Measurements from ENCODE around the gene GLCCI1. TPM values are rescaled to one million over a fixed set of nuclear protein-coding genes. Genes with fewer than 3 reads are reported as not detected.
A peak's percentile ranks its signal among the peaks of the same experiment; 100 is the strongest.
"Not testable (repeated sequence)": the region's sequence is repeated elsewhere in the genome, so short reads cannot be mapped to it uniquely, and the experiment has no call there.

Gene GLCCI1
- total RNA-seq, 2 experiments from 2014 or later, result 12.9 to 13.3 TPM

DNA sequence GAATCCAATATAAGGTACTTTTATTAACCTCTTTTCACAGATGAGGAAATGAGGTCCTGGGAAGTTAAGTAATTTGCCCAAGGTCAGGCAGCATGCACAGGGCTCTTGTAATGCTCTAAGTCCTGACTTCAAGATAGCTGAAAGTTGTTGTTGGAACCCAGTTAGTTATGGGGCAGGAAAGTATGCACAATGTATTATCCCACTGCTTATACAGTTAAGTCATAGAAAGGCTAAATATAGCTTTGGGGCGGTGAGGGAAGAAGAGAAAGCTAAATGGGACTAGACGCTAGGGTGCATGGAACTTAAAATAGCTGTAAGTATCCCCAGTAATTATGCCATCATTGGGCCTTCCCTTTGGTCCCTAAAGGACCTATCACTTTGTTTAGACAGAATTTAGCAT is 9.2 kb downstream of the GLCCI1 start:
- H3K4me3 Mint-ChIP-seq, result no peak overlapping the region
- H3K27ac Mint-ChIP-seq, result no peak overlapping the region
- CTCF ChIA-PET, result interaction anchor here (1.0 to 1.7 kb wide), 2 partner anchors 12 to 200 kb away, joined by 3 read pairs; no protein-coding TSS in a partner anchor
- H3K36me3 Mint-ChIP-seq (ENCODE audit: low read depth), result no peaks in the 10 kb centered on the region
- H3K4me1 Mint-ChIP-seq (ENCODE audit: low read depth), result peaks cover 62% of the 10 kb centered on the region
- no peak for DNase-seq
- no peaks in the 10 kb centered on the region for H3K27me3 Mint-ChIP-seq (ENCODE audit: low read depth)
- intact Hi-C loops (cut with micrococcal nuclease), result no loop called here
- no peaks in the 10 kb centered on the region for H3K9me3 Mint-ChIP-seq

DNA sequence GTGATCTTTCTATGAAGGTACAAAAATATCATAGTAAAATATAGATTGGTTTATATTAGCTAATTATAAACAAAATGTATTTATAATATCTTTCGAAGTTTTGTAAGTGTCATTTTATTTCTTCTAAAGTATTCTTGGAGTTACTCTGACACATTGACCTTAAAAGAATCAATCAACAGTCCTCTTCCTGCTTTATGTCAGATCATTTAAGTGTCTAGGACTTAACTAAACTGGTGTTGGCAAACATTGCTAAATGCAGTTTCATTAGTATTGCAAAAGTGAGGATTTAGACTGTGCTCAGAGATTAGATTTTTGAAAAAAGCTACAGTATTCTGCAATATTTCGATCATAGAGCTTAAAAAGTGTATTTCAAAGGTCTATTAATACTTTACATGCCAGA is 10.3 kb downstream of the GLCCI1 start:
- peaks cover 57% of the 10 kb centered on the region for H3K4me1 Mint-ChIP-seq (ENCODE audit: low read depth)
- no peak for DNase-seq
- no peaks in the 10 kb centered on the region for H3K9me3 Mint-ChIP-seq
- no peaks in the 10 kb centered on the region for H3K36me3 Mint-ChIP-seq (ENCODE audit: low read depth)
- intact Hi-C loops (cut with micrococcal nuclease), result loop anchor here (1.0 kb wide), 1 partner anchor 9 kb away; no protein-coding TSS in a partner anchor
- H3K27ac Mint-ChIP-seq, result no peak overlapping the region
- CTCF ChIA-PET, result no interaction called here
- H3K4me3 Mint-ChIP-seq, result no peak overlapping the region
- no peaks in the 10 kb centered on the region for H3K27me3 Mint-ChIP-seq (ENCODE audit: low read depth)

DNA sequence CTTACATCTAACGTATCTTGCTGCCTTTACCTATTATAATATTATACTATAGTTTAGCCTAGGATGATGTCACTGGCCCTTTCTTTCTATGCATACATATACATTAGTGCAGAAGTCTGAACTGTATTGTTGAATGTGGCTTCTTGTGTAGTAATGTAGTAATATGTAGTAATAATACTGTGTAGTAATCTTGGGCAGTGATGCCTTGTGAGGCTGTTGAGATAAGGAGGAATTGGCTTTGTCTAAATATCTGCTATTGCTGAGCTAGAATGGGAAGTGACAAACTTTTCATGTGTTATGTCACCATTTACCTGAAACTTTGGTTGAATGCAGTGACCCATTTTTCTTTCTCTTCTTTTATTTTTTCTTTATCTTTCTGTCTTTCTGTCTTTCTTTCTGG is 11.0 kb downstream of the GLCCI1 start:
- H3K27ac Mint-ChIP-seq, result no peak overlapping the region

DNA sequence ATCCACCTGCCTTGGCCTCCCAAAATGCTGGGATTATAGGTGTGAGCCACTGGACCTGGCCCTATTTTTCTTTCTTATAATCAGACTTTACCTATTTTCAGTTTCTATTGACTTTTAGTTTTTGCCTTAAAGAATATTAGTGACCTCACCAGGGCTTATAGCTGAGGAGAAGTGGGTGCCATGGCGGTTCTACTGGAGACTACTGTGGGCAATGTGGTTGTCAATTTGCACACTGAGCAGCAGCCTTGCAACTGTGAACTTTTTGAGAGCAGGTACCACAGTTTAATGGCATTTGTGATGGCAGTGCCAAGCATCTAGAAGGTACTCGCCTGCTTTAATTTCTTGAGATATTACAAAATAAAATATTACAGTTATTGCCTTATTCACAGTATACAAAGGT is 11.5 kb downstream of the GLCCI1 start:
- peaks cover 55% of the 10 kb centered on the region for H3K4me1 Mint-ChIP-seq (ENCODE audit: low read depth)
- H3K36me3 Mint-ChIP-seq (ENCODE audit: low read depth), result no peaks in the 10 kb centered on the region
- H3K4me3 Mint-ChIP-seq, result no peak overlapping the region
- no peak overlapping the region for H3K27ac Mint-ChIP-seq
- H3K9me3 Mint-ChIP-seq, result no peaks in the 10 kb centered on the region
- intact Hi-C loops (cut with micrococcal nuclease), result no loop called here
- CTCF ChIA-PET, result no interaction called here
- no peaks in the 10 kb centered on the region for H3K27me3 Mint-ChIP-seq (ENCODE audit: low read depth)
- no peak for DNase-seq

More for the DNA sequence above, 11.0 kb downstream of the GLCCI1 start:
- Mint-ChIP-seq H3K4me1 (ENCODE audit: low read depth) (peaks cover 54% of the 10 kb centered on the region), H3K27me3 (ENCODE audit: low read depth) (no peaks in the 10 kb centered on the region), H3K4me3 (no peak overlapping the region), H3K9me3 (no peaks in the 10 kb centered on the region), H3K36me3 (ENCODE audit: low read depth) (no peaks in the 10 kb centered on the region)
- CTCF ChIA-PET, result no interaction called here
- DNase-seq, result no peak
- intact Hi-C loops (cut with micrococcal nuclease), result loop anchor here (1.0 kb wide), 1 partner anchor 9 kb away; no protein-coding TSS in a partner anchor

DNA sequence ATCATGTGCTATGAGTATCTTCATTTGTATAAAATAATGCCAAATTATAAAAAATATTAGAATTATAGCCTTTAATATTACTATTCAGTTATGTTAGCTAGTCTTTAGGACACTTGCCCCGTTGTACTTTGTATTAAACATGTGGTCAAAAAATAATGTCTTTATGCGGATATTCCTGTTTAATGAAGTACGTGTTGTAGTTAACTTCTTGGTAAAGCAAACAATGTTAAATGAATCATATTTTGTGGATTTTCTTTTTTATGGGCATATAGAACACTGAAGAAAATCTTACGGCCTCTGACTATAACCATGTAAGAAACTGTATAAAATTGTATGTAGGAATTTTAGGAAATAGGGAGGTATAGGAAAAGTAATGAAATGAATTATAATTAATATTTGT is 14.3 kb downstream of the GLCCI1 start:
- Mint-ChIP-seq H3K27me3 (ENCODE audit: low read depth) (no peaks in the 10 kb centered on the region), H3K4me3 (no peak overlapping the region), H3K36me3 (ENCODE audit: low read depth) (no peaks in the 10 kb centered on the region), H3K4me1 (ENCODE audit: low read depth) (peaks cover 44% of the 10 kb centered on the region), H3K9me3 (no peaks in the 10 kb centered on the region), H3K27ac (no peak overlapping the region)
- CTCF ChIA-PET, result interaction anchor here (0.5 kb wide), 1 partner anchor 144 kb away, joined by 5 read pairs; no protein-coding TSS in a partner anchor
- intact Hi-C loops (cut with micrococcal nuclease), result no loop called here
- DNase-seq, result no peak

DNA sequence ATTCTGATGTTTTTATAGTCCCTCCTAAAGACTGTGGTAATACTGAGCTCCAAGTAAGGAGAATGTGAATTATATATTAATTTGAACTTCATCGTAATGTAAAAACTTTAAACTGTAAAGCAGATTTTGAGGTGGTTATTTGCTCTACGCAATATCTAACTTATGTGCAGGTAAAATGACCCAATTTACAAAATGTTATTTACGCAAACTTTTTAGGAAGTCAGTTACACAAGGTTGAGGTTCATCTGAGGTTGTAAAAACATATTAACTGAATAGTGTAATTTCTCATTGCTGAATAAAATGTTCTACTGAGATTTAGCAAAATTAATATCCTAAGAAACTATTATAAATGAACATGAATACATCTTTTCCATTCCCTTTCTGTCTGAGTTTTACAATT is 15.8 kb downstream of the GLCCI1 start:
- Mint-ChIP-seq H3K36me3 (ENCODE audit: low read depth) (no peaks in the 10 kb centered on the region), H3K27ac (no peak overlapping the region), H3K4me1 (ENCODE audit: low read depth) (peaks cover 54% of the 10 kb centered on the region), H3K9me3 (no peaks in the 10 kb centered on the region), H3K27me3 (ENCODE audit: low read depth) (no peaks in the 10 kb centered on the region), H3K4me3 (no peak overlapping the region)
- CTCF ChIA-PET, result interaction anchor here (1.1 kb wide), 1 partner anchor 9 kb away, joined by 4 read pairs; no protein-coding TSS in a partner anchor
- intact Hi-C loops (cut with micrococcal nuclease), result no loop called here
- DNase-seq, result no peak

DNA sequence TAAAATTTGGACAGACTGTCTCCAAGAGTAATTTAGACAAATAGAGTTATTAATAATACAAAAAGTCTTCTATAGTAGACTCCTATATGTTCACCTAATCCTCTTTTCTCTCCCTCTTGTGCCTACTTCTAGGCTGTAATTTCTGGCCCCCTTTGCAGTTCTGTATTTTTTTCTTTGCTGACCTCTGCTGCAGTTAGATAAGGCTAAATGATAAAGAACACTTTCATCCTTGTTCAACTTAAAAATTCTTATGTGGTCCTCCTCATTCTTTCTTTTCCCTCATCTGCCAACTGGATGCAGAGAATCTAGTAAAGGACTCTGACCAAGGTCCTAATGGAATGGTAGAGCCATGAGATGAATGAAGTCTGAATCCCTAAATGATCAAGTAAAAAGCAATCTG is 20.1 kb downstream of the GLCCI1 start:
- Mint-ChIP-seq H3K27me3 (ENCODE audit: low read depth) (no peaks in the 10 kb centered on the region), H3K36me3 (ENCODE audit: low read depth) (peaks cover 14% of the 10 kb centered on the region), H3K27ac (no peak overlapping the region), H3K4me3 (no peak overlapping the region), H3K4me1 (ENCODE audit: low read depth) (peaks cover 41% of the 10 kb centered on the region), H3K9me3 (peaks cover 13% of the 10 kb centered on the region)
- intact Hi-C loops (cut with micrococcal nuclease), result no loop called here
- DNase-seq, result no peak
- CTCF ChIA-PET, result interaction anchor here (1.3 kb wide), 1 partner anchor 10 kb away, joined by 10 read pairs; no protein-coding TSS in a partner anchor

DNA sequence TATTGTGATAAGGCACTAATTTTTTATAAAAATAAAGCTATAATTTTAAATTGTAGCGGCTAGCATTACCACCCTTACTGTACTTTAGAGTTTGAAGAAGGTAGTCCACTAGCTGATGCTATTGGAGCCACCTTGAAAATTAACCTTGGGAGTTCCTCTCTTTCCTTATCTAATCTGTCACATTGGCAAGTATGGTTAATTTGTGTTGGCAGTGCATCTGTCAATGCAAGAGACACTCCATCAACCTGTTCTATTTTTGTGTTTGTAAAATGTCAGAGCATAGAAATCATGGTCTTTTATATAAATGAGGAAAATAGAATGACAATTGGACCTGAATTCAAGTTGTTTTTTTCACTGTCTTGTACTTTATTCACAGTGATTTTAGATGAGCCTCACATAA is 20.5 kb downstream of the GLCCI1 start:
- Mint-ChIP-seq H3K36me3 (ENCODE audit: low read depth) (peaks cover 14% of the 10 kb centered on the region), H3K27ac (no peak overlapping the region), H3K4me3 (peak overlapping the region; percentile 56), H3K9me3 (peaks cover 13% of the 10 kb centered on the region), H3K27me3 (ENCODE audit: low read depth) (no peaks in the 10 kb centered on the region), H3K4me1 (ENCODE audit: low read depth) (peaks cover 41% of the 10 kb centered on the region)
- CTCF ChIA-PET, result interaction anchor here (1.0 to 1.3 kb wide), 2 partner anchors 9 to 201 kb away, joined by 3 to 10 read pairs; no protein-coding TSS in a partner anchor
- intact Hi-C loops (cut with micrococcal nuclease), result no loop called here
- DNase-seq, result no peak

DNA sequence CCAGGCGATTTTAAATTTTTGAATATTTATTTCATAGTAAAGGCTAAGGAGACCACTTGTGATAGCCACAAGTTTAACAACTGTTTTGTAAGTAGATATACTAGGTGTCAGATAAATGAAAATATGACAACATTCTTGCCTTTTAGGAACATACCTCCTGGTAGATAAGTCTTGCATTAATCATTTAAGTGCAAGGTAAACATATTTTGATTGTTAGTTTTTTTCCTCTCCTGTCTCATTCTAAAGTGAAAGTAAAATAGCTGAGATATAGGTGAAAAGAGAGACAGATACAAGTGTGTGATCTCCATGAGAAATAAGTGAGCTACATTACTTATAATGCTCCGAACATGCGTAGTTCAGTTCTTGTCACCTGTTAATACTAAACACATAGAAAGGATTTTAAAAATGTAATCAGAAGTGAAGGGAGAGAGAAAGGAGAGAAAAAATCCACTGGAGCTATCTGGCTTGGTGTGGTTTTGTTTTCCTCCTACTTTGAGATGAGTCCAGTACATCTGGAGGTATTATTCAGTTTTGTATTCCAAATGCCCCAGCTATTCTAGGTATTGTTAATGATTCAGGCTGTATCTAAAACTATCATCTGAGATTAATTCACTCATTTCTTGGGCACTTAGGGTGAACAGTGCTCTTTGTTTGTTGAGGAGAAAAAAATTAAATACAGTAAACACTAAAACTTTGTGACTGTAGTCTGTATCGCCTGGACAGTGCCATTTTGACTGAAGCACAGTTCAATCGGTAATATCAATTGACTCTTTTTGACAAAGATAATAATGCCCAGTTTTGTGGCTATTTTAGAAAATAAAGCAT is 21.2 kb downstream of the GLCCI1 start:
- CTCF ChIA-PET, result interaction anchor here (0.6 to 1.3 kb wide), 4 partner anchors 8 to 809 kb away, joined by 3 to 10 read pairs (median 3); no protein-coding TSS in a partner anchor
- peak overlapping the region; percentile 56 for H3K4me3 Mint-ChIP-seq
- DNase-seq, result no peak
- no peaks in the 10 kb centered on the region for H3K27me3 Mint-ChIP-seq (ENCODE audit: low read depth)
- H3K27ac Mint-ChIP-seq, result peak overlapping the region; percentile 12
- intact Hi-C loops (cut with micrococcal nuclease), result no loop called here
- peaks cover 14% of the 10 kb centered on the region for H3K36me3 Mint-ChIP-seq (ENCODE audit: low read depth)
- peaks cover 13% of the 10 kb centered on the region for H3K9me3 Mint-ChIP-seq
- H3K4me1 Mint-ChIP-seq (ENCODE audit: low read depth), result peaks cover 40% of the 10 kb centered on the region

DNA sequence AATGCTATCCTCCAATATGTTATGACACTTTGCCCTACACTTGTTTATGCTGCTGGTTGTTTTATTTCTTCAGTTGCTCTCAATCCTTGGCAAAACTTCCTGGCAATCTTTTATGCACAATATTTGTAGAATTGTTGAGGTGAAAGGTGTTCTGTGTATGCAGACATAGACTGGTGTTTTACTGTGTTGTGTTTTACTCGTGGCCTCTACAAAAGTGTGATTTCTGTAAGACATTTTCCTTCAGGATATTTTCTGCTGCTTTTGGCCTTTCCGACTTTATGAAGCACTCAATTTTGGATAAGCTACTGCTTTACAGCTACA is 21.8 kb downstream of the GLCCI1 start:
- intact Hi-C loops (cut with micrococcal nuclease), result no loop called here
- CTCF ChIA-PET, result interaction anchor here (1.1 kb wide), 1 partner anchor 9 kb away, joined by 4 read pairs; no protein-coding TSS in a partner anchor

DNA sequence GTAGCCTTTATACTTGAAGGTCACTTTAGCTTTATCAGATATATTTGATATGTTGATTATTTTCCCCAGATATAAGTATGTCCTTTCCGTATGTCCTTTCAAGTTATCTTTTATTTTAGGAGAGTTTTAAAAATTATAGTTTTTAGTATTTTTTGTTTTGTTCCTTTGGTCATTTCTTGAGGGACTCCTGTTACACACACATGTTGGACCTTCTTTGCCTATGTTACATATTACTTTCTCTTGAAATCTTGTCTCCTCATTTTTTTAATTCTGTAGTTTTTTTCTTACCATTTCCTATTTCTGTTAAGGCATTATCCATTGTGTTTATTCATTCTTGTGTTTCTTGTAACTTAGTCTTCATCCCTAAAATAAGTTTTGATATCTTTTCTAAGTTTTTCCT is 23.9 kb downstream of the GLCCI1 start:
- intact Hi-C loops (cut with micrococcal nuclease), result no loop called here
- peaks cover 15% of the 10 kb centered on the region for H3K9me3 Mint-ChIP-seq
- H3K4me3 Mint-ChIP-seq, result no peak overlapping the region
- H3K27ac Mint-ChIP-seq, result no peak overlapping the region
- H3K27me3 Mint-ChIP-seq (ENCODE audit: low read depth), result no peaks in the 10 kb centered on the region
- DNase-seq, result no peak
- H3K4me1 Mint-ChIP-seq (ENCODE audit: low read depth), result peaks cover 35% of the 10 kb centered on the region
- peaks cover 19% of the 10 kb centered on the region for H3K36me3 Mint-ChIP-seq (ENCODE audit: low read depth)
- CTCF ChIA-PET, result no interaction called here

More for the DNA sequence above, 21.8 kb downstream of the GLCCI1 start:
- no peak for DNase-seq
- H3K9me3 Mint-ChIP-seq, result peaks cover 15% of the 10 kb centered on the region
- no peak overlapping the region for H3K27ac Mint-ChIP-seq
- H3K27me3 Mint-ChIP-seq (ENCODE audit: low read depth), result no peaks in the 10 kb centered on the region
- no peak overlapping the region for H3K4me3 Mint-ChIP-seq
- peaks cover 17% of the 10 kb centered on the region for H3K36me3 Mint-ChIP-seq (ENCODE audit: low read depth)
- peaks cover 36% of the 10 kb centered on the region for H3K4me1 Mint-ChIP-seq (ENCODE audit: low read depth)

DNA sequence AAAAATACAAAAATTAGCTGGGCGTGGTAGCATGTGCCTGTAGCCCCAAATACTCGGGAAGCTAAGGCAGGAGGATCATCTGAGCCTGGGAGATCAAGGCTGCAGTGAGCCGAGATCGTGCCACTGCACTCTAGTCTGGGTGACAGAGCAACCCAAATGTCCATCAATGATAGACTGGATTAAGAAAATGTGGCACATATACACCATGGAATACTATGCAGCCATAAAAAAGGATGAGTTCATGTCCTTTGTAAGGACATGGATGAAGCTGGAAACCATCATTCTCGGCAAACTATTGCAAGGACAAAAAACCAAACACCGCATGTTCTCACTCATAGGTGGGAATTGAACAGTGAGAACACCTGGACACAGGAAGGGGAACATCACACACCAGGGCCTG is 26.8 kb downstream of the GLCCI1 start:
- intact Hi-C loops (cut with micrococcal nuclease); CTCF ChIA-PET; H3K4me3 Mint-ChIP-seq; DNase-seq; H3K27ac Mint-ChIP-seq; H3K27me3 Mint-ChIP-seq (ENCODE audit: low read depth): not testable (repeated sequence)
- H3K4me1 Mint-ChIP-seq (ENCODE audit: low read depth), result peaks cover 14% of the 10 kb centered on the region
- H3K9me3 Mint-ChIP-seq, result peaks cover 18% of the 10 kb centered on the region
- H3K36me3 Mint-ChIP-seq (ENCODE audit: low read depth), result peaks cover 22% of the 10 kb centered on the region

DNA sequence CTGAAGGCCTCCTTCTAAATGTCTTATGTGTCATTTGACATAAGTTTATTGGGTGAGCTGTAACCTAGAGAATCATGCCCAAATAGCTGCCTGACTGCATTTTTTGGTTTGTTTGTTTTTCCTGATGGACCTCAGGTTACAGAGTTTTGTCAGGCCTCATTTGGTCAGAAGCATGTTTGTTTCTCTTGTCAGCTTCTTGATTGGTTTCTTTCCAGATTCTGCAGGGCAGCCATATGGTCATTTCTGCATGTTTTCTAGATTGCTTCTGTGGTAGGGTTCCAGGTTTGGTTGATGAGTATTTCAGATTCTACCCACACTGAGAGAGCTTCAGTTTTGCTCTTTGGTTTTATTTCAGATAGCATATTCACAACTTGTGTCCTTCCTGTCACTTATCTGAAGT is 28.0 kb downstream of the GLCCI1 start:
- Mint-ChIP-seq H3K27me3 (ENCODE audit: low read depth) (no peaks in the 10 kb centered on the region), H3K9me3 (peaks cover 26% of the 10 kb centered on the region), H3K36me3 (ENCODE audit: low read depth) (peaks cover 23% of the 10 kb centered on the region), H3K4me1 (ENCODE audit: low read depth) (peaks cover 9% of the 10 kb centered on the region), H3K4me3 (no peak overlapping the region), H3K27ac (no peak overlapping the region)
- CTCF ChIA-PET, result interaction anchor here (0.6 to 1.0 kb wide), 2 partner anchors 12 to 227 kb away, joined by 3 read pairs; no protein-coding TSS in a partner anchor
- no peak for DNase-seq
- intact Hi-C loops (cut with micrococcal nuclease), result no loop called here
